ENCODE results near the gene PLCXD1. TPM values are rescaled to one million over a fixed set of nuclear protein-coding genes. Genes with fewer than 3 reads are reported as not detected.
"Not testable (repeated sequence)": the region's sequence is repeated elsewhere in the genome, so short reads cannot be mapped to it uniquely, and the experiment has no call there.

The PLCXD1 gene
- total RNA-seq, 1 donor from 2014 or later, result 14.4 TPM

GRCh38 chrX:262381-262909 lies 18.7 kb upstream of the PLCXD1 start:
- DNase-seq, result no peak

GRCh38 chrX:264006-264405 lies 17.2 kb upstream of the PLCXD1 start:
- not testable (repeated sequence) for DNase-seq

- no peak for DNase-seq
These were observed 16.3 kb upstream of the PLCXD1 start for GRCh38 chrX:264634-265455.

DNA sequence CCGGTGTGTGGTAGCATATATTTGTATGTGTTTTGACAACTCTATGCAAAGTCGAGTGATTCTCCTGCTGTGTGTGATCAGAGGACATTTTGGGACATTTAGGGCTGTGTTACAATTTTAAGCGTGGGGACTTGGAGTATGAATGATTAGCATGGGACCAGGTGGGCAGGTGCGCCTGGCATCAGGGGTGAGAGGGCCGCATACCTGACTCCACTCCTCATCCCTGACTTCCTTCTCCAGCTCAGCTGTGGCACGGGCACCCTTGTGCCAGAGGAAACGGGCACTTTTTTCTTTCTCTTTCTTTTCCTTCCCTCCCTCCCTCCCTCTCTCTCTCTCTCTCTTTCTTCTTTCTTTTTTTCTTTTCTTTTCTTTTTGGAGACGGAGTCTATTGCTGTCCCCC lies 15.7 kb upstream of the PLCXD1 start:
- DNase-seq, result no peak

- DNase-seq, result no peak
These were observed 13.4 kb upstream of the PLCXD1 start for GRCh38 chrX:267771-268261.

DNA sequence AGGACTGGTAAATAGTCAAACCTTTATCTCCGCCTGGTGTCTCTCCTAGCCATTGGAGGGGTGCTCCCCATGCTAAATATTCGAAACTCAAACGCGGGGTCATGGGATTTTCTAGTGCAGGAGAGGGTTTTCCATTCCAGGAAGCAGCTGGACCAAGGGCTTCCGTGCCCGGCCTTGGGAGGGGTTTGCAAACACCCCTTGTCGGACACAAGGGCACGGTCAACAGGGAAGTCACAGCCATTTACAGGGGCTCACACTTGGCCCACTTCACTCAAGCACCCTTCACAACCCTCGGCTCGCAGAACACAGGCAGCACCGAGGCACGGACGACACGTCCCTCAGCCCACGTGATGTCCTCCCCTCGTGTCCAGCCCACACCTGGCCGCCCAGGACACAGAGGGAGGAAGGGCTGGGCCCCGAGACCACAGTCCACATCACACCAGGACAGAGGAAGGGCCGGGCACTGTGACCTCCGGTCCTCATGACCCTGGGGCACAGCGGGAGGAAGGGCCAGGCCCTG lies 10.3 kb upstream of the PLCXD1 start:
- no peak for DNase-seq

- DNase-seq, result no peak
These were observed 6.2 kb upstream of the PLCXD1 start for GRCh38 chrX:274904-275475.

GRCh38 chrX:275476-275966 lies 5.7 kb upstream of the PLCXD1 start:
- no peak for DNase-seq

DNA sequence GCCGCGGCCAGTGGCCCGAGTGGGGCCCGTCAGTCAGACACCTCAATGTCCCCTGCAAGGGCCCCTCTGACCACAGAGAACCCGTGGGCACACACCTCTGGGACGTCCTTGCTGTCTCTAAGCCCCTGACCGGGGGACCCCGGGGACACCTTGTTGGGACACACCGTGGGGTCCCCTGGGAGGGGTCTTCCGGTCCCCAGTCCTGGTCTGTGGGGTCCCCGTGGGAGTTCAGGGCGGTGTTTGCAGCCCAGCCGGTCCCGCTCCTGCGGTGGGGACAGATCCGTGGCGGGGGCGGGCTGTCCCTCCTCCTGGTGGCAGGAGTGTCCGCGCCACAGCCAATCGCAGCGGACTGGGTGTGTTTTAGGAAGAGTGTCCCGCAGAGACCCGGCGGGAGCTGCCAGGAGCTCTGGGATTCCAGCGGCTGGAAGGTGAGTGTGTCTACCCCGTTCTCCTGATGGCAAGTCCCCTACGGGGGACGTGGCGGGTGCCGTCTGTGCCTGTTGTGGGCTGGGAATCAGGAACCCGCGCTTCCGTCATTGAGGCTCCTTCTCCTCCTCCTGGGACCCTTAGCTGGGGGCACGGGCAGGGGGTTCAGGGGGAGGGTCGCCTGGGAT lies 5.1 kb upstream of the PLCXD1 start:
- DNase-seq, result no peak

DNA sequence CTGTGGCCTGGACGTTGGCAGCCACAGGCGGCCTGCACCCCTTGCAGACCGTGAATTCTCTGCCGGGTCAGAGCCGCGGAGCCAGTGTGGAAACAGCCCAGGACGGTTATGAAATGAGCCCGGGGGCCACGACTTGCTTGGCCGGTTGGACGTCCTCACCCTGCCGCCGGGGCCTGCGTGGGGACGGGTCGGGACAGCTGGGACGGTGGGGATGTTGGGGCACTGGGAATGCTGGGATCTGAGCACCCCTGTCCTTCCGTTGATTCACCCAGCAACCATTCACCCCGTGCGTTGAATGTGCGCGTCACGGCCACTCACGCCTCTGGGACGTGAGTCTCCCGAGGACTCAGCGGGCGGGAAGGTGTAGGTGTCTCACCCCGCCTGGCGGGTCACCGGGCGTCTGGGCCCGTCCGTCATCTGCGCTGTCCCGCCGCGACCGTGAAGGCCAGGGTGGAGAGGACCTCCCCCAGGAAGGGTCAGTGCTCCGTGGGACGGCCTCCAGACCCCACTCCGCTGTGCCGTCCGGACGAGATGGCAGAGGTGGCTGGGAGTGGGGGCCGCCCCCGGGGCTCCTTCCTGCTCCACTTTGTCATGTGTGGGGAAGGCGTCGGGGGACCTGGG lies 4.5 kb upstream of the PLCXD1 start:
- no peak for DNase-seq

DNA sequence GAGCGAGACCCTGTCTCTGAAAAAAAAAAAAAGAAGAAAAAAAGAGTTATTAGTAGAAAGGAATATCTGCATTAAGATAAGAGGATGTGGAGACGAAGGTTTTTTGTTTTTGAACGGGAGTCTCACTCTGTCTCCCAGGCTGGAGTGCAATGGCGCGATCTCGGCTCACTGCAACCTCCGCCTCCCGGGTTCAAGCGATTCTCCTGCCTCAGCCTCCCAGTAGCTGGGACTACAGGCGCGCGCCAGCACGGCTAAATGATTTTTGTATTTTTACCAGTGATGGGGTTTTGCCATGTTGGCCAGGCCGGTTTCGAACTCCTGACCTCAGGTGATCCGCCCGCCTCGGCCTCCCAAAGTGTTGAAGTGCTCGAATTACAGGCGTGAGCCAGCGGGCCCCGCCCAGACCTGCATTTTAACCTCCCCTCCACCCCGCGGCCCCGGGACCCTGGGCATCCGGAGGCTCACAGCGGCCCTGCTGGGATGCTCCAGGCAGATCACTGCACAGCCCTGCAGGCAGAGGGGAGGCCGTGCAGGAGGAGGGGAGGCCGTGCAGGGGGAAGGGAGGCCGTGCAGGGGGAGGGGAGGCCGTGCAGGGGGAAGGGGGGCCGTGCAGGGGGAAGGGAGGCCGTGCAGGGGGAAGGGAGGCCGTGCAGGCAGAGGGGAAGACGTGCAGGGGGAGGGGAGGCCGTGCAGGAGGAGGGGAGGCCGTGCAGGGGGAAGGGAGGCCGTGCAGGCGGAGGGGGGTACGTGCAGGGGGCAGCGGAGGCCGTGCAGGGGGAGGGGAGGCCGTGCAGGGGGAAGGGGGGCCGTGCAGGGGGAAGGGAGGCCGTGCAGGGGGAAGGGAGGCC lies 1.2 kb upstream of the PLCXD1 start:
- not testable (repeated sequence) for DNase-seq

- not testable (repeated sequence) for DNase-seq
These were observed 459 bp upstream of the PLCXD1 start for GRCh38 chrX:280722-281121.

- DNase-seq, result not testable (repeated sequence)
These were observed 960 bp downstream of the PLCXD1 start for GRCh38 chrX:282000-282681.

- no peak for DNase-seq
These were observed 2.1 kb downstream of the PLCXD1 start for GRCh38 chrX:283115-283845.

GRCh38 chrX:285076-285677 lies 4.0 kb downstream of the PLCXD1 start:
- no peak for DNase-seq

- DNase-seq, result no peak
These were observed 6.5 kb downstream of the PLCXD1 start for GRCh38 chrX:287670-288069.

GRCh38 chrX:288561-288991 lies 7.4 kb downstream of the PLCXD1 start:
- no peak for DNase-seq

DNA sequence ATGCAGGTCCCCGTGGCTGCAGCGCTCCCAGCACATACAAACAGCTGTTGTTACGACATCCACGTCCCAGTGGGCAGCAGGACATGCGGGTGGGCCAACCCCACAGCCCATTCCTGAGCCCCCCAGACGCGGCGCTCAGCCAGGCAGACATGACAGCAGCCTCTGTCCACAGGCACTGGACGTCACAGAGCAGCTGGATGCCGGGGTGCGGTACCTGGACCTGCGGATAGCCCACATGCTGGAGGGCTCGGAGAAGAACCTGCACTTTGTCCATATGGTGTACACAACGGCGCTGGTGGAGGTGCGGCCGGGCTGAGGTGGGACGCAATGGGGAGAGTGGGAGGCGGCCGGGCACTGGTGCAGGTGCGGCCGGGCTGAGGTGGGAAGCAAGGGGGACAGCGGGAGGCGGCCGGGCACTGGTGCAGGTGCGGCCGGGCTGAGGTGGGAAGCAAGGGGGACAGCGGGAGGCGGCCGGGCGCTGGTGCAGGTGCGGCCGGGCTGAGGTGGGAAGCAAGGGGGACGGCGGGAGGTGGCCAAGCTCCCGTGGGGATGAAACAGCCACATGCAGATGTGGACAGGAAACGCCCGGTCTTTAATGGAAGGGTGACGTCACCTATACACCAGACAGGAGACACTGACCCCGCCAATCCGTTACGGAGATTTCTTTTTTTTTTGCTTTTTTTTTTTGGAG lies 9.4 kb downstream of the PLCXD1 start:
- DNase-seq, result no peak

DNA sequence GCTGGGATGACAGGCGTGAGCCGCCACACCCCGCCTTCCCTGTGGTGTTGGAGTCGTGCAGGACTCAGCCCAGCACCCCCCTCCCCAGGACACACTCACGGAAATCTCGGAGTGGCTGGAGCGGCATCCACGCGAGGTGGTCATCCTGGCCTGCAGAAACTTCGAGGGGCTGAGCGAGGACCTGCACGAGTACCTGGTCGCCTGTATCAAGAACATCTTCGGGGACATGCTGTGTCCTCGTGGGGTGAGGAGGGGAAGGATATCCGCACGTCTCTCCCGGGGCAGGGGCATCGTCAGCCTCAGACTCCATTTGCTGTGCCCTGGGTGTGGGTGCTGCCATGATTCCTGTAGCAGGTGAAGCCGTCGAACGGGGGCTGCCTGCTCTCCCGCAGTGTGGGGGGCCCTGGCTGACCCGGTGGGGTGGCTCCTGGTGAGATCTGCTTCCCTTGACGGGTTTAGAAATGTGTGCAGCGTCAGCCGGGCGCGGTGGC lies 10.3 kb downstream of the PLCXD1 start:
- no peak for DNase-seq

Measured in skin of body (tissue), 2 donors.